Measurements from ENCODE around the gene LMLN.
"Not testable (repeated sequence)": the region's sequence is repeated elsewhere in the genome, so short reads cannot be mapped to it uniquely, and the experiment has no call there.

Gene LMLN

GRCh38 chr3:197958346-197958745 is 1.7 kb upstream of the LMLN start:
- no peak for DNase-seq

- DNase-seq, result not testable (repeated sequence)
Observed at GRCh38 chr3:197958848-197959247, 1.2 kb upstream of the LMLN start.

- no peak for DNase-seq
Observed at GRCh38 chr3:197959500-197959890, 522 bp upstream of the LMLN start.

- DNase-seq, result no peak
Observed at GRCh38 chr3:197960694-197961581, 921 bp downstream of the LMLN start.

GRCh38 chr3:197961582-197961945 is 1.5 kb downstream of the LMLN start:
- DNase-seq, result no peak

GRCh38 chr3:197963019-197963637 is 3.1 kb downstream of the LMLN start:
- no peak for DNase-seq

- not testable (repeated sequence) for DNase-seq
Observed at GRCh38 chr3:197967337-197967989, 7.4 kb downstream of the LMLN start.

- DNase-seq, result no peak
Observed at GRCh38 chr3:197970588-197970987, 10.6 kb downstream of the LMLN start.

GRCh38 chr3:197974016-197974415 is 14.0 kb downstream of the LMLN start:
- no peak for DNase-seq

- DNase-seq, result no peak
Observed at GRCh38 chr3:197975311-197975710, 15.3 kb downstream of the LMLN start.

- DNase-seq, result no peak
Observed at GRCh38 chr3:197983076-197983475, 23.1 kb downstream of the LMLN start.

- DNase-seq, result no peak
Observed at GRCh38 chr3:197989651-197990050, 29.6 kb downstream of the LMLN start.

- no peak for DNase-seq
Observed at GRCh38 chr3:197994736-197995135, 34.7 kb downstream of the LMLN start.

- DNase-seq, result no peak
Observed at GRCh38 chr3:197996855-197997254, 36.8 kb downstream of the LMLN start.

- DNase-seq, result no peak
Observed at GRCh38 chr3:197997936-197998335, 37.9 kb downstream of the LMLN start.

GRCh38 chr3:198017090-198017489 is 57.1 kb downstream of the LMLN start:
- no peak for DNase-seq

- DNase-seq, result no peak
Observed at GRCh38 chr3:198018416-198018815, 58.4 kb downstream of the LMLN start.

- DNase-seq, result no peak
Observed at GRCh38 chr3:198019115-198019514, 59.1 kb downstream of the LMLN start.

- no peak for DNase-seq
Observed at GRCh38 chr3:198021320-198021719, 61.3 kb downstream of the LMLN start.

GRCh38 chr3:198022604-198023003 is 62.6 kb downstream of the LMLN start:
- no peak for DNase-seq

GRCh38 chr3:198025644-198026043 is 65.6 kb downstream of the LMLN start:
- DNase-seq, result no peak

- no peak for DNase-seq
Observed at GRCh38 chr3:198026620-198027019, 66.6 kb downstream of the LMLN start.

- DNase-seq, result no peak
Observed at GRCh38 chr3:198027045-198027798, 67.2 kb downstream of the LMLN start.

All from NCI-H1092 (cell line).